Tibial nerve (tissue), 4 donors: ENCODE measurements around the gene CCNI. TPM values are rescaled to one million over a fixed set of nuclear protein-coding genes. Genes with fewer than 3 reads are reported as not detected.

Source experiments
- DNase-seq, 2 donors: peaks; one replicate each; pipeline ENCODE4 v3.0.0-alpha.2; 2019; ENCODE audit warnings: low spot score in 2 of 2
- H3K27ac ChIP-seq, 4 donors: fragments of 200-600 bp; sonication (generic) in 3 of 4; one replicate each; pipeline ENCODE4 v1.5.1; 2017 to 2019; ENCODE audit warnings: mild to moderate bottlenecking in 1 of 4
- H3K27me3 ChIP-seq, 2 donors: fragments of 200-600 bp; sonication (generic) in 1 of 2; one replicate each; pipeline versions ENCODE4 v1.5.1 to v1.6.0; 2017 to 2019
- H3K36me3 ChIP-seq, 3 donors: fragments of 200-600 bp; sonication (generic); one replicate each; pipeline ENCODE4 v1.5.1; 2018 to 2019
- H3K4me1 ChIP-seq, 4 donors: fragments of 200-600 bp; sonication (generic) in 3 of 4; one replicate each; pipeline ENCODE4 v1.5.1; 2017 to 2019
- H3K4me3 ChIP-seq, 4 donors: fragments of 200-600 bp; sonication (generic) in 3 of 4; one replicate each; pipeline ENCODE4 v1.5.1; 2017 to 2019; ENCODE audit warnings: mild to moderate bottlenecking in 1 of 4, moderate library complexity in 1 of 4
- H3K9me3 ChIP-seq, 4 donors: fragments of 200-600 bp; sonication (generic) in 3 of 4; one replicate each; pipeline ENCODE4 v1.5.1; 2017 to 2019
- CTCF ChIP-seq, 5 experiments: fragments of 200-600 bp in 3 of 5; fragments of 450-650 bp in 2 of 5; sonication (generic) in 3 of 5; IDR thresholded peaks; one replicate each; pipeline ENCODE4 v1.5.1; 2016 to 2019; ENCODE audit warnings: antibody characterized with exemption in 5 of 5, mild to moderate bottlenecking in 3 of 5, moderate library complexity in 2 of 5
- EP300 ChIP-seq, 2 donors: sonication (generic); formaldehyde crosslinking; IDR thresholded peaks; one replicate each; pipeline ENCODE4 v1.6.1; 2017; ENCODE audit warnings: antibody characterized with exemption in 2 of 2, mild to moderate bottlenecking in 1 of 2
- POLR2A ChIP-seq, 2 donors: fragments of 450-650 bp; IDR thresholded peaks; one replicate each; pipeline ENCODE4 v1.6.1; 2017; ENCODE audit warnings: antibody characterized with exemption in 2 of 2, mild to moderate bottlenecking in 2 of 2, moderate library complexity in 2 of 2
- WGBS, 2 donors: methylation state at CpG; one replicate each; pipeline ENCODE4 v1.1.5; 2018; 5-methylcytosine and 5-hydroxymethylcytosine counted together
- total RNA-seq, 4 donors: library from RNA; depleted of rRNA; stranded (reverse); fragments of >200 nt; gene quantifications; one replicate each; pipeline ENCODE4 v1.1.0, GENCODE V29; 2016

The CCNI gene
- total RNA-seq, 4 donors from 2014 or later = 186 to 259 (median 198) TPM

- WGBS, 2 donors = 93 to 95% methylated on average over 3 of the region's 3 CpGs
- TF ChIP-seq EP300 (IDR thresholded peaks at IDR 0.05) = no peak
- TF ChIP-seq CTCF (IDR thresholded peaks at IDR 0.05) = no peak
- TF ChIP-seq POLR2A (IDR thresholded peaks at IDR 0.05) = no peak
- H3K4me3 ChIP-seq = no peak overlapping the region
- H3K27ac ChIP-seq = no peak overlapping the region
- peaks cover 0 to 31% (median 0%) of the 10 kb centered on the region in 3 donors for H3K36me3 ChIP-seq
- no peaks in the 10 kb centered on the region for H3K9me3 ChIP-seq
- peaks cover 0 to 21% (median 15%) of the 10 kb centered on the region in 4 donors for H3K4me1 ChIP-seq
- H3K27me3 ChIP-seq = no peaks in the 10 kb centered on the region
- DNase-seq = no peak
Measured at GRCh38 chr4:77010841-77011354, 64.9 kb downstream of the CCNI start.

GRCh38 chr4:77009511-77010115, 66.2 kb downstream of the CCNI start:
- no peak for TF ChIP-seq CTCF (IDR thresholded peaks at IDR 0.05)
- TF ChIP-seq EP300 (IDR thresholded peaks at IDR 0.05) = no peak
- TF ChIP-seq POLR2A (IDR thresholded peaks at IDR 0.05) = no peak
- peaks cover 0 to 29% (median 0%) of the 10 kb centered on the region in 3 donors for H3K36me3 ChIP-seq

GRCh38 chr4:77007358-77008230, 68.2 kb downstream of the CCNI start:
- WGBS, 2 donors = 8 to 17% methylated on average over 1 of the region's 1 CpG
- TF ChIP-seq POLR2A (IDR thresholded peaks at IDR 0.05) (no peak), EP300 (IDR thresholded peaks at IDR 0.05) (no peak), CTCF (IDR thresholded peaks at IDR 0.05) (no peak)
- no peaks in the 10 kb centered on the region for H3K27me3 ChIP-seq
- no peak for DNase-seq
- H3K4me3 ChIP-seq = no peak overlapping the region
- no peaks in the 10 kb centered on the region for H3K9me3 ChIP-seq
- peak overlapping the region in 3 of 4 donors; percentile 10 to 76 (median 67) for H3K27ac ChIP-seq
- H3K36me3 ChIP-seq = peaks cover 0 to 32% (median 0%) of the 10 kb centered on the region in 3 donors
- H3K4me1 ChIP-seq = peaks cover 0 to 25% (median 16%) of the 10 kb centered on the region in 4 donors

More at GRCh38 chr4:77009511-77010115, 66.2 kb downstream of the CCNI start:
- H3K4me1 ChIP-seq = peaks cover 0 to 21% (median 15%) of the 10 kb centered on the region in 4 donors
- no peaks in the 10 kb centered on the region for H3K27me3 ChIP-seq
- H3K4me3 ChIP-seq = no peak overlapping the region
- DNase-seq = no peak
- no peak overlapping the region for H3K27ac ChIP-seq
- no peaks in the 10 kb centered on the region for H3K9me3 ChIP-seq

GRCh38 chr4:77006753-77007353, 68.9 kb downstream of the CCNI start:
- Histone ChIP-seq H3K4me3 (no peak overlapping the region), H3K27me3 (no peaks in the 10 kb centered on the region), H3K27ac (peak overlapping the region in 2 of 4 donors; percentile 67 to 76), H3K9me3 (no peaks in the 10 kb centered on the region), H3K36me3 (peaks cover 0 to 32% (median 0%) of the 10 kb centered on the region in 3 donors), H3K4me1 (peaks cover 0 to 32% (median 17%) of the 10 kb centered on the region in 4 donors)
- WGBS, 2 donors = 46 to 49% methylated on average over 4 of the region's 4 CpGs
- DNase-seq = no peak
- TF ChIP-seq POLR2A (IDR thresholded peaks at IDR 0.05) (no peak), EP300 (IDR thresholded peaks at IDR 0.05) (no peak), CTCF (IDR thresholded peaks at IDR 0.05) (no peak)
